ENCODE data around the gene IMMP2L. TPM values are rescaled to one million over a fixed set of nuclear protein-coding genes. Genes with fewer than 3 reads are reported as not detected.

Gene IMMP2L
- total RNA-seq, 2 donors from 2014 or later: 7.3 to 7.7 TPM

DNA sequence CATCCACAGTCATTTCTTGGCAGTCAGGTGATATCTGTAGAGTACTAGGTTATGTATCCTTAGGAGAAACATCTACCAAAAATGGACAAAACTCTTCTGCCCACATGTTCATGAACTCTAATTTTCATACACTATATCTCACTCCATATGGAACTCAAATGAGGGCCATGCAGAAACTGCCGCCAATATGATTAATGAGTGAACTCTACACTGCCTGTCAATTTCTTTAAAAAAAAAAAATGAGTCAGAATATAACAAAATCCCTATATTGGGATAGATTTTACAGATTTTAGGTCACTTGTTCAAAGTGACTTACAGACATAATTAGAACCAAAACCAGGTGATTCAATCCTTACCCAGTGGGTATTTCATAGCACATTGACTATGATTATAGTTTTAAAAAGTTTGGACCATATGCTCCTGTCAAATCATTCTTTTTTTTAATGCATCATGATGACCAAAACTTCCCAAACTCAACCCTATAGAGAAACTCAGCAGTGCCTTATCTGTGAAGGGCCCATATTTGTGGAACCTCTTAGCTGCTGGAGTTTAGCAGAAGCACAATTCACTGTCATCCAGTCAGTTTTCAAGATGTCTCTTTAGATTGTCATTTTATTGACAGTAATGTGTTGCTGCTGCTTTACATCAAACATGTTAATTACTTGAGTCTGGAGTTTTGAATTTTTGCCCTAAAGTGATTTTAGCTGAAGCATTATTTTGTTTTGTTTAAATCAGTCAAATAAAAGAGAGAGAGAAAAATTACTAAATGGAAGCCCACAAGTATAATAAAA, 460.2 kb downstream of the IMMP2L start:
- TF ChIP-seq, protein P1, sequence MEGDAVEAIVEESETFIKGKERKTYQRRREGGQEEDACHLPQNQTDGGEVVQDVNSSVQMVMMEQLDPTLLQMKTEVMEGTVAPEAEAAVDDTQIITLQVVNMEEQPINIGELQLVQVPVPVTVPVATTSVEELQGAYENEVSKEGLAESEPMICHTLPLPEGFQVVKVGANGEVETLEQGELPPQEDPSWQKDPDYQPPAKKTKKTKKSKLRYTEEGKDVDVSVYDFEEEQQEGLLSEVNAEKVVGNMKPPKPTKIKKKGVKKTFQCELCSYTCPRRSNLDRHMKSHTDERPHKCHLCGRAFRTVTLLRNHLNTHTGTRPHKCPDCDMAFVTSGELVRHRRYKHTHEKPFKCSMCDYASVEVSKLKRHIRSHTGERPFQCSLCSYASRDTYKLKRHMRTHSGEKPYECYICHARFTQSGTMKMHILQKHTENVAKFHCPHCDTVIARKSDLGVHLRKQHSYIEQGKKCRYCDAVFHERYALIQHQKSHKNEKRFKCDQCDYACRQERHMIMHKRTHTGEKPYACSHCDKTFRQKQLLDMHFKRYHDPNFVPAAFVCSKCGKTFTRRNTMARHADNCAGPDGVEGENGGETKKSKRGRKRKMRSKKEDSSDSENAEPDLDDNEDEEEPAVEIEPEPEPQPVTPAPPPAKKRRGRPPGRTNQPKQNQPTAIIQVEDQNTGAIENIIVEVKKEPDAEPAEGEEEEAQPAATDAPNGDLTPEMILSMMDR (IDR thresholded peaks at IDR 0.05): no peak
- DNase-seq (ENCODE audit: low spot score): no peak
- H3K27ac ChIP-seq: no peak overlapping the region
- H3K4me1 ChIP-seq: peaks cover 0 to 8% of the 10 kb centered on the region in 2 donors
- no peak overlapping the region for H3K4me3 ChIP-seq
- H3K36me3 ChIP-seq: no peaks in the 10 kb centered on the region
- no peaks in the 10 kb centered on the region for H3K27me3 ChIP-seq
- H3K9me3 ChIP-seq: no peaks in the 10 kb centered on the region

- no peak for DNase-seq (ENCODE audit: low spot score)
- TF ChIP-seq, protein P1 (IDR thresholded peaks at IDR 0.05): no peak
These were observed 463.4 kb downstream of the IMMP2L start for GRCh38 chr7:111098926-111099250.

DNA sequence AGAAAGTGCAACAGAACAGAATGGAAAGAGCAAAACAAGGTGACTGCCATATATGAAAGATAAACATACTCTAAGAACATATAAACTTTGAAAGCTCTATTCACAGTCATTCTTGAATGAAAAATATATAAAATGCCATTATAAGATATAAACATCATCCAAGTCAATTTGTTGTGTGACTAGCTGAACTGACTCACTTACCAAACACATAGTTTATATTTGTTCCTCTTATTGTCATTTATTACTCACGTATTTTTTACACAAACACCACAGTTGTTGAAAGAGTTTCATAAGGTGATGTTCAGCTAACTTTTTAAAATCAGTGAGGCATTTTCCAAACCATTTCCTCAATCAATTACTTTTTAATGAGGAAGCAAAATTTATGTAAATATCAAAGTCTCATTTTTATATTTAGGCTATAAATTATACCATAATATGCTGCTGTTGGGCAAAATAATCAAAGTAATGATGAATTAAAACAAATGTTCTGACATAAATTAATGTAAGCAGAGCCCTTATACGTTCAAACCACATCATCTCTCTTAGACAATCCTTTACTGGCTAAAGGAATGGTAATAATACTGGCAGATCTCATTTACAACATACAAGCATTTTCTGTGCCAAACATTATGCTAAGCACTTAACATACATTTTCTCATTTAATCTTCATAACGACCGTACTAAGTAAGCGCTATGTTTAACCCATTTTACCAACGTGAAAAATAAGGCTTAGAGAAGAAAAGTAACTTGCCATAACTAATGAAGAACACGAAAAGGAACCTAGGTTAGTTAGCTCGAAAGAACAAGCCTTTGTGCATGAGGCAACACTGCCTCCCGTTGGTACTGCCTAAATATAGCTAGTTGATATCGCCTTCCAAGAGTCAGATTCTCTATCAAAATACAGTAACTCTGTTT, 464.0 kb downstream of the IMMP2L start:
- no peak for DNase-seq (ENCODE audit: low spot score)
- Histone ChIP-seq H3K4me3 (no peak overlapping the region), H3K4me1 (peaks cover 0 to 7% of the 10 kb centered on the region in 2 donors), H3K27ac (no peak overlapping the region), H3K9me3 (no peaks in the 10 kb centered on the region), H3K27me3 (no peaks in the 10 kb centered on the region), H3K36me3 (no peaks in the 10 kb centered on the region)
- TF ChIP-seq, protein P1 (IDR thresholded peaks at IDR 0.05): peak; percentile 42 to 77

More at GRCh38 chr7:111098926-111099250, 463.4 kb downstream of the IMMP2L start:
- Histone ChIP-seq H3K9me3 (no peaks in the 10 kb centered on the region), H3K4me3 (no peak overlapping the region), H3K27me3 (no peaks in the 10 kb centered on the region), H3K4me1 (peaks cover 0 to 7% of the 10 kb centered on the region in 2 donors), H3K36me3 (no peaks in the 10 kb centered on the region), H3K27ac (no peak overlapping the region)

DNA sequence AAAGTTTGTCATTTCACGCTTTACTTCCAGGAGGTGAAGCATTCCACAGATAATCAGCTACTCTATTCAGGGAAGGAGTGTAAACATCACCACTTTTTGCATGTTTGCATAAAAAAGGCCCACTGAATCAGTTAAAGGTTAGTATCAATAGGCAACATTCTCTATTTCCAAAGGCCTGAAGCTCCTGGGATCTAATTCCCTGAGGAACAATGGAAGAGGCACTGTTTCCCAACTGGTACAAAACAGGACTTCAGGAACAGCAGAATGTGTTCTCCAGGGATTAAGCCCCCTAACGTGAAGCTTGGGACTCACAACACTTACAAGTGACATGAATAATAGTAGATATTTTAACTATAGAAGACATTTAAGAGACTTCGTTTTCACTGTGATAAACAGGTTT, 465.3 kb downstream of the IMMP2L start:
- no peaks in the 10 kb centered on the region for H3K27me3 ChIP-seq
- H3K36me3 ChIP-seq: no peaks in the 10 kb centered on the region
- H3K4me3 ChIP-seq: no peak overlapping the region
- no peak for DNase-seq (ENCODE audit: low spot score)
- peaks cover 0 to 7% of the 10 kb centered on the region in 2 donors for H3K4me1 ChIP-seq
- H3K27ac ChIP-seq: no peak overlapping the region
- H3K9me3 ChIP-seq: no peaks in the 10 kb centered on the region
- TF ChIP-seq, protein P1 (IDR thresholded peaks at IDR 0.05): no peak

DNA sequence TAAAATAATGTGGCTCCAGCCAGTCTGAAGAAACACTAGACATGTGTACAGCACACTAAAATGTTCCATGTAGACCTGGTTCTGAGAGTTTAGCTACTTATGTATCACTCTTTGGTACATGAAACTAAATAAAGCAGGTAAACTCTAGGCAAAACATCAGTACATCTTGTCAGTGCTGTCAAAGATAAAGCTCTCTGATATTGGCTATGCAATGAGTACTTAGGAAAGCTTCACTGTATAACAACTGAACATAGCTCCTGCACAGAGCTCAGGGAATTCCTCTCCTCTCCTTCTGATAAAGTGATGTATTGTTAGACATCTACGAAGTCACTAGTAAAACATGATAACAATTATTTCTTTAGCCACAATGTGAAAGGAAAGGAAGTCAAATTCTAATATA, 467.9 kb downstream of the IMMP2L start:
- Histone ChIP-seq H3K27ac (peak overlapping the region in 1 of 2 donors; percentile 70), H3K4me3 (peak overlapping the region in 1 of 2 donors; percentile 48), H3K9me3 (no peaks in the 10 kb centered on the region), H3K4me1 (peaks cover 0 to 15% of the 10 kb centered on the region in 2 donors), H3K27me3 (no peaks in the 10 kb centered on the region), H3K36me3 (no peaks in the 10 kb centered on the region)
- no peak for DNase-seq (ENCODE audit: low spot score)
- TF ChIP-seq, protein P1 (IDR thresholded peaks at IDR 0.05): no peak

All from right atrium auricular region (tissue), 2 donors.